Measurements from ENCODE around the gene PANX2. TPM values are rescaled to one million over a fixed set of nuclear protein-coding genes. Genes with fewer than 3 reads are reported as not detected.

The PANX2 gene
- total and polyA plus RNA-seq, 9 of the 15 experiments (the other 6 are each of a cell fraction or from before 2014, with no cell fraction given) = 0.01 to 3.9 (median 0.67) TPM; not detected in 1

GRCh38 chr22:50186761-50187523 lies 16.4 kb downstream of the PANX2 start:
- CTCF ChIA-PET (ENCODE audit: low intra/inter-chr PET ratio) = no interaction called here
- DNase-seq (ENCODE audit: extremely low read depth in 1 of 4, low spot score in 3 of 4) = peak in 1 of 4 experiments; percentile 44
- in situ Hi-C loops (cut with MboI) (no loop called here), intact Hi-C loops (cut with micrococcal nuclease) (no loop called here)
- Histone ChIP-seq H3K27me3 (ENCODE audit: control insufficient read depth in 2 of 2, insufficient read depth in 2 of 2, low read length in 2 of 2) (no peaks in the 10 kb centered on the region), H3K4me1 (replicated peaks in 1 of 2; ENCODE audit: control insufficient read depth in 2 of 2, insufficient read depth in 2 of 2, low read length in 2 of 2) (peaks cover 20 to 86% of the 10 kb centered on the region in 2 experiments), H3K79me2 (ENCODE audit: control insufficient read depth, insufficient read depth, low read length) (peaks cover 52% of the 10 kb centered on the region), H3K27ac (ENCODE audit: extremely low read depth, low read depth, low read length) (peak overlapping the region; percentile 74), H3K9ac (ENCODE audit: insufficient read depth in 1 of 2, low read depth in 2 of 2, low read length in 2 of 2) (peak overlapping the region; percentile 69 to 95), H2AFZ (ENCODE audit: low read depth, low read length) (no peak overlapping the region), H3K4me2 (ENCODE audit: insufficient read depth, low read length) (peak overlapping the region; percentile 74), H3K9me3 (replicated peaks; ENCODE audit: control insufficient read depth, insufficient read depth, low read depth, low read length) (no peaks in the 10 kb centered on the region), H3K9me1 (ENCODE audit: control insufficient read depth, insufficient read depth, low read length) (peaks cover 7% of the 10 kb centered on the region), H3K36me3 (ENCODE audit: control insufficient read depth, insufficient read depth, low read length) (peaks cover 20% of the 10 kb centered on the region; the same call in 2 of the 3 replicates), H3K4me3 (peak overlapping the region; percentile 64), H4K20me1 (replicated peaks; ENCODE audit: control insufficient read depth, insufficient read depth, low read length) (peaks cover 8% of the 10 kb centered on the region; the same call in 1 of the 2 replicates)
- 13% methylated on average over 11 of the region's 26 CpGs for WGBS (ENCODE audit: insufficient coverage, low coverage, missing lambda C conversion rate)
- peak; percentile 16 for ATAC-seq
- POLR2A ChIA-PET = interaction anchor here (0.7 to 1.2 kb wide), 2 partner anchors 14 to 217 kb away, joined by 3 read pairs; no protein-coding TSS in a partner anchor
- BruUV-seq (replicated peaks) = no TSS peak
- FAIRE-seq = peak; percentile 46
- TF ChIP-seq PHF8 (IDR thresholded peaks at IDR 0.05; ENCODE audit: borderline replicate concordance, low read length) (peak; percentile 0; the same call in 1 of the 2 replicates), BDP1 (IDR thresholded peaks at IDR 0.05; ENCODE audit: insufficient read depth, insufficient read length) (no peak), L3MBTL2 (IDR thresholded peaks at IDR 0.05) (0 out of 2 replicates have a peak, but pooled peaks have one; percentile 11), CREB3 (tag; conservative IDR thresholded peaks at IDR 0.05; ENCODE audit: low read depth) (0 out of 2 replicates have a peak, but pooled peaks have one; percentile 23), ZFP36 (IDR thresholded peaks at IDR 0.05; ENCODE audit: low read depth, low read length, partially characterized antibody) (peak; percentile 10), PRMT5 (CRISPR knock-in tag; IDR thresholded peaks at IDR 0.05) (no peak), CBX2 (IDR thresholded peaks at IDR 0.05; ENCODE audit: insufficient read depth, low read length, poor library complexity, severe bottlenecking) (no peak), POLR2AphosphoS2 (IDR thresholded peaks at IDR 0.05; ENCODE audit: low read length) (no peak), MEF2D (tag; conservative IDR thresholded peaks at IDR 0.05; ENCODE audit: low read depth) (no peak), HES1 (IDR thresholded peaks at IDR 0.05; ENCODE audit: low read depth) (no peak), CXXC5 (CRISPR knock-in tag; IDR thresholded peaks at IDR 0.05) (0 out of 2 replicates have a peak, but pooled peaks have one; percentile 21), NBN (IDR thresholded peaks at IDR 0.05; ENCODE audit: low read depth) (no peak), NRF1 (conservative IDR thresholded peaks at IDR 0.05 in 1 of 2, IDR thresholded peaks at IDR 0.05 in 1 of 2) (0 out of 4 replicates have a peak, but pooled peaks of 1 of the 2 experiments have one; percentile 14), ZNF592 (IDR thresholded peaks at IDR 0.05) (peak; percentile 53; the same call in 1 of the 2 replicates), NEUROD1 (IDR thresholded peaks at IDR 0.05; ENCODE audit: borderline replicate concordance, low read depth, low read length, partially characterized antibody) (no peak), SRSF7 (optimal IDR thresholded peaks at IDR 0.05; ENCODE audit: low read depth, low read length) (no peak)
